ENCODE measurements around the gene NEK6. TPM values are rescaled to one million over a fixed set of nuclear protein-coding genes. Genes with fewer than 3 reads are reported as not detected.

The NEK6 gene
- total RNA-seq, 4 donors from 2014 or later: 6.0 to 14.7 (median 9.1) TPM

DNA sequence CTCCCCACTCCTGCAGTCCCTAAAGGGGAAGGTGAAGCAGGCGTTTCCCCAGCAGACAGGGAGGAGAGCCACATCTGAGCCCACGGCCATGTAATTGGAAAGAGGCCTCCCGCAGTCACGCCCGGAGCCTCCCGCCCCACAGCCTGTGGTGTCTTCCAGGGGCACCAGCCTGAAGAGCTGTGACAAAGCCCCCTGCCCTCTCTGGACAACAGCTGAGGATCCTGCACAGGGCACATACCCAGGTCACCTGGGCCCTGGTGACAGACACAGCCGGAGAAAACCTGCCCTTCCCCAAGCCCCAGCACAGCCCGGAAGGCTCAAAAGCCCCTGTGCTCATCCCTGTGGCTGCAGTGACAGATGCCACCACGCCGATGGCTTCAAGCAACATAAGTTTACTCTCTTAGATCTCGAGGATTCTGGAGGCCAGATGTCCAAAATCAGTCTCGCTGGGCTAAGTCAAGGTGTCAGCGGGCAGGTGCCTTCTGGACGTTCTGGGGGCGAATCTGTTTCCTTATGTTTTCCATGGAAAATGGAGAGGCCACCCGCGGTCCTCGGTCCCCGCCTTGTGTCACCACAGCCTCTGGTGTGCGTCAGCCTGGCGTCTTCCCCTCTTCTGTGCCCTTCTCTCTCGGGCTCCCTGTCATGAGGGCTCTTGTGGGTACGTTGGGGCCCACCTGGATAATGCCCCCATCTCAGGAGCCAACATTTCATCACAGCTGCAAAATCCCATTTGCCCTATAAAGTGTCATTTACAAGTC lies 86.0 kb downstream of the NEK6 start:
- intact Hi-C loops (cut with DNase I; ENCODE audit: low total_unique reads): no loop called here
- 76 to 78% methylated on average over 21 to 23 of the region's 23 CpGs for WGBS, 2 donors
- no peak for DNase-seq (ENCODE audit: low spot score in 2 of 2)

DNA sequence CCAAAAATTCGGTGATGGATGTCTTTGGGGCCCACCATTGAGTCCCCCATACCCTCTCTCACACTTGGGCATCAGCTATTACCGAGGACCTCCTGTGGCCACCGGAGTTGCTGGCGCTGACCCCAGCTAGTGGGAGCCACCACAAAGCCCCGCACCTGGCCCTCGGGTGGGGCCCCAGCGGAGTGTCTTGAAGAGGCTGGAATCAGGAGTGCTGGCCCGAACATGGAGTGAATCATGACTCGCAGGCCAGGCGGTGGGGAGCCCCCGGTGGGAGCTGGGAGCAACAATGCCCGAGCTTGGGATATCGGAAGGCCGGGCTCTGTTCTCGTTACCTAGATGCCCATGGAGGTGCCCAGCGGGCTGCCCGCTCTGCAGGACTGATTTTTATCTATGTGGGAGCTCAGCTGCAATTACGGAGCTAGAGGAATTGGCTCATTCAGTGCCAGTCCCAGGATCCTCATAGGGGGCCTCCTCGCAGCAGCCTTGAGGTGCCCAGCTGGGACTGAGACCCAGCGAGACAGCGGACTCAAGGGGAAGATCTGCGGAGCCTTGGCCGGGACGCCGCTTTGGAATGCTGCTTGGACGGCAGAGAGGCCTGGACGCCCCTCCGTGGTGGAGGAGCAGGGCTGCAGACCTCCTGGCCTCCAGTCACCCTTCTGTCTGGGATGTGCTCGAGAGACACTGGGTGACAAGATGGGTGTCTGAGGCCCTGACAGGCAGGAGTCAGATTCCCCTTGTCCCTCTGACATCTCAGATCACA lies 86.7 kb downstream of the NEK6 start:
- no peak for TF ChIP-seq POLR2A (IDR thresholded peaks at IDR 0.05)
- TF ChIP-seq, protein P1, sequence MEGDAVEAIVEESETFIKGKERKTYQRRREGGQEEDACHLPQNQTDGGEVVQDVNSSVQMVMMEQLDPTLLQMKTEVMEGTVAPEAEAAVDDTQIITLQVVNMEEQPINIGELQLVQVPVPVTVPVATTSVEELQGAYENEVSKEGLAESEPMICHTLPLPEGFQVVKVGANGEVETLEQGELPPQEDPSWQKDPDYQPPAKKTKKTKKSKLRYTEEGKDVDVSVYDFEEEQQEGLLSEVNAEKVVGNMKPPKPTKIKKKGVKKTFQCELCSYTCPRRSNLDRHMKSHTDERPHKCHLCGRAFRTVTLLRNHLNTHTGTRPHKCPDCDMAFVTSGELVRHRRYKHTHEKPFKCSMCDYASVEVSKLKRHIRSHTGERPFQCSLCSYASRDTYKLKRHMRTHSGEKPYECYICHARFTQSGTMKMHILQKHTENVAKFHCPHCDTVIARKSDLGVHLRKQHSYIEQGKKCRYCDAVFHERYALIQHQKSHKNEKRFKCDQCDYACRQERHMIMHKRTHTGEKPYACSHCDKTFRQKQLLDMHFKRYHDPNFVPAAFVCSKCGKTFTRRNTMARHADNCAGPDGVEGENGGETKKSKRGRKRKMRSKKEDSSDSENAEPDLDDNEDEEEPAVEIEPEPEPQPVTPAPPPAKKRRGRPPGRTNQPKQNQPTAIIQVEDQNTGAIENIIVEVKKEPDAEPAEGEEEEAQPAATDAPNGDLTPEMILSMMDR (IDR thresholded peaks at IDR 0.05): no peak
- H3K4me3 ChIP-seq (ENCODE audit: low read depth, poor library complexity, severe bottlenecking): no peak overlapping the region
- no peak for DNase-seq (ENCODE audit: low spot score in 2 of 2)
- intact Hi-C loops (cut with DNase I; ENCODE audit: low total_unique reads): no loop called here
- WGBS, 2 donors: 88 to 91% methylated on average over 29 of the region's 29 CpGs

More for the DNA sequence above, 86.0 kb downstream of the NEK6 start:
- TF ChIP-seq, protein P1 (IDR thresholded peaks at IDR 0.05): no peak
- no peak for TF ChIP-seq POLR2A (IDR thresholded peaks at IDR 0.05)
- H3K4me3 ChIP-seq (ENCODE audit: low read depth, poor library complexity, severe bottlenecking): no peak overlapping the region

DNA sequence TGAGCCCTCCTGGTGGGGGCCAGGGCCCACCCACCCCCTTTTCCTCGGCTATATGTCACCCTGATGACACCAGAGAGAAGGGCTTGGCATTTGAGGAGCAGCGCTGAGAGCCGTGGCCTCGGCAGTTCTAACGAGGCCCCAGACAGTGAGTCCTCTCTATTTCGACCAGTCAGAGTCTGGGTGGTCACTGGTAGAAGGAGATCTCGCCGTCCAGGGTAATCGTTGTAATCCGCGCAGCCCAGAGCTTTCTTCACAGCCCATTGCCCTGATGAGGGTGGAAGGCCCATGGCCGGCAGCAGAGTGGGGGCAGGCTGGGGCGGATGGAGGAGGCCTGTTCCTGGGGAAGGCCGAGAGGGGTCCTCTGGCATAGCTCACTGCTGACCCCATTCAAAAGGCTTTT lies 87.3 kb downstream of the NEK6 start:
- WGBS, 2 donors: 82 to 84% methylated on average over 14 of the region's 14 CpGs
- no peak overlapping the region for H3K4me3 ChIP-seq (ENCODE audit: low read depth, poor library complexity, severe bottlenecking)
- DNase-seq (ENCODE audit: low spot score in 2 of 2): no peak
- intact Hi-C loops (cut with DNase I; ENCODE audit: low total_unique reads): no loop called here
- TF ChIP-seq POLR2A (IDR thresholded peaks at IDR 0.05): no peak
- TF ChIP-seq, protein P1 (IDR thresholded peaks at IDR 0.05): no peak

DNA sequence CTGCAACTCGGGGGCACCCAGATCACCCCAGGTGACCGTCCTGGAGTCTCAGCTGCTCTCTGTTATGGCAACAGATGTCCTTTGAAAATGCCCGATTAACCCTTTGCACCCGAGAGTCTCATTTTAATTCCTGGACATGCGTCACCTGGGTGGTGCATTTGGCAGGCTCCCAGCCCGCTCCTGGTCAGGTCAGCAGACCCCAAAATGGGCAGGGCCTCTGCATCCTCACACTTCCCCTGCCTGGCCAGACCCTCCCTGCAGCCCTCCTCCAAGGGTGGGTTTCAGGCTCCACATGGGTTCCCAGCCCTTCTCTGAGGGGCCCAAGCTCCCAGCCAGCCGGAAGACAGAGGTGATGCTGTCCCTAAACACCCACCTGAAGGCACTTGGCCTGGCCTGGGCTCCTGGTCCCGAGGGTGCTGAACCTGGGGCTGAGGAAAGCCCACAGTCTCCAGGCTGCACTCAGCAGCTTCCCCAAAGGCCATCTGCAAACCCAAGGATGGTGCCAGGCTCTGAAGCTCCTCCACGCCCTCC lies 88.1 kb downstream of the NEK6 start:
- DNase-seq (ENCODE audit: low spot score in 2 of 2): no peak
- 79 to 88% methylated on average over 7 to 9 of the region's 9 CpGs for WGBS, 2 donors
- TF ChIP-seq POLR2A (IDR thresholded peaks at IDR 0.05): no peak
- TF ChIP-seq, protein P1 (IDR thresholded peaks at IDR 0.05): no peak
- H3K4me3 ChIP-seq (ENCODE audit: low read depth, poor library complexity, severe bottlenecking): no peak overlapping the region
- intact Hi-C loops (cut with DNase I; ENCODE audit: low total_unique reads): no loop called here

DNA sequence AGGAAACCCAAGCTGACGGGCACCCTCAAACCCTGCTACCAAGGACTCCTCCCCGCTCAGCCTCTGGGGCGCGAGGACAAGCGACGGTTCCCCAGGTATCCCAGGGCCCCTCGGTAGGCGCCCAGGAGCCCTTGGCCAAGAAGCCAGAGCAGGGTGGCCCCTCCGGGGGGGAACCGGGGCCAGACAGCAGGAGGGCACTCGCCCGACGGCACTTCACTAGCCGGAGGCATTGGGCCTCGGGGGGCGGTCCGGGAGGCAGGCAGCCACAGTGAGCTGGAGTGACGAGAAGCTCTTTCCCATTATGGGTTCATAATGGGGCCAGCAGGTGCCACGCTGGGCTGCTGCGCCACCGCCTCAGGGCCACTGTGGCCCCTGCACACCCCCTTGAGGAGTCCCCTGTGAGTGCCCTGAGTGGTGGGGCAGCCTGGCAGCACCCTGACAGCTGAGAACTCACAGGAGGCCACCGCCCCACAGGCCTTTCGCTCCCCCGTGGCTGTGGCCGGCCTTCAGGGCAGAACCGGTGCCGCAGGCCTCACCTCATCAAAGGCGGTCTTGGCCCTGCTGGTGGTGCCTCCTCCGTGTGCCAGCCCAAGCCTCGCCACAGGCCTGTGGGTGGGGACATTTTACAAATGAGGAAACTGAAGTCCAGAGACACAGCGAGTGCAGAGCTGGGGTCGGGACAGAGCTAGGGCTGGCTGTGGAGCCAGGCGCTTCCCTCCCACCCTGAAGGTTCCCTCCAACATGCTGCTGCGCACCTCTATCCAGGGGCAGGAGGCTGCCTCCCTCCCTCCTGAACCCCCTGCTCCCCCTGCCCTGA lies 88.8 kb downstream of the NEK6 start:
- intact Hi-C loops (cut with DNase I; ENCODE audit: low total_unique reads): no loop called here
- 82 to 87% methylated on average over 18 to 30 of the region's 34 CpGs for WGBS, 2 donors
- TF ChIP-seq, protein P1 (IDR thresholded peaks at IDR 0.05): no peak
- no peak for TF ChIP-seq POLR2A (IDR thresholded peaks at IDR 0.05)
- no peak for DNase-seq (ENCODE audit: low spot score in 2 of 2)
- H3K4me3 ChIP-seq (ENCODE audit: low read depth, poor library complexity, severe bottlenecking): no peak overlapping the region

Measured in lower leg skin (tissue), 4 donors.